Measurements from ENCODE around the gene CDT1.
"Not testable (repeated sequence)": the region's sequence is repeated elsewhere in the genome, so short reads cannot be mapped to it uniquely, and the experiment has no call there.

CDT1 gene

GRCh38 chr16:88771294-88771772 lies 32.3 kb upstream of the CDT1 start:
- no peaks in the 10 kb centered on the region for H3K36me3 ChIP-seq (ENCODE audit: control insufficient read depth, insufficient read depth, low read length)
- no peak overlapping the region for H2BK15ac ChIP-seq (replicated peaks; ENCODE audit: low read depth)
- H3K56ac ChIP-seq (ENCODE audit: low read length) = peak overlapping the region; percentile 25
- no peak overlapping the region for H4K5ac ChIP-seq (ENCODE audit: low read length)
- peaks cover 3% of the 10 kb centered on the region for H3K79me1 ChIP-seq (ENCODE audit: low read length)
- H3K79me2 ChIP-seq (ENCODE audit: control insufficient read depth, insufficient read depth, low read length) = peaks cover 5% of the 10 kb centered on the region
- no peak overlapping the region for H3K18ac ChIP-seq (ENCODE audit: low read length)
- peaks cover 17% of the 10 kb centered on the region for H3K4me1 ChIP-seq (ENCODE audit: control insufficient read depth, low read depth, low read length)
- no peak overlapping the region for H3K23ac ChIP-seq (ENCODE audit: low read length)
- no peak overlapping the region for H2AK5ac ChIP-seq (ENCODE audit: low read length)
- no peak overlapping the region for H2BK120ac ChIP-seq (ENCODE audit: low read depth, low read length)
- no peak overlapping the region for H3K27ac ChIP-seq (ENCODE audit: low read depth, low read length)
- no peak overlapping the region for H4K8ac ChIP-seq (ENCODE audit: low read depth, low read length)
- H3K9ac ChIP-seq (ENCODE audit: low read length) = no peak overlapping the region
- no peak overlapping the region for H3K4ac ChIP-seq (ENCODE audit: low read depth, low read length)
- no peak for DNase-seq
- H3K27me3 ChIP-seq (ENCODE audit: insufficient read depth, low read length, poor library complexity) = no peaks in the 10 kb centered on the region
- H3K4me2 ChIP-seq (ENCODE audit: low read length) = no peak overlapping the region
- WGBS (ENCODE audit: extremely low coverage, insufficient coverage, low lambda C conversion rate) = no CpG with 5 or more reads among the region's 19 CpGs
- H3K4me3 ChIP-seq (ENCODE audit: low read length) = no peak overlapping the region
- no peak overlapping the region for H2BK5ac ChIP-seq (ENCODE audit: low read length)

- H4K8ac ChIP-seq (ENCODE audit: low read depth, low read length); H3K23ac ChIP-seq (ENCODE audit: low read length); H3K9ac ChIP-seq (ENCODE audit: low read length); H3K79me1 ChIP-seq (ENCODE audit: low read length); H3K27me3 ChIP-seq (ENCODE audit: insufficient read depth, low read length, poor library complexity); H3K36me3 ChIP-seq (ENCODE audit: control insufficient read depth, insufficient read depth, low read length); H2BK5ac ChIP-seq (ENCODE audit: low read length); H4K5ac ChIP-seq (ENCODE audit: low read length); H3K4me3 ChIP-seq (ENCODE audit: low read length); H3K18ac ChIP-seq (ENCODE audit: low read length); H3K27ac ChIP-seq (ENCODE audit: low read depth, low read length); H3K4me2 ChIP-seq (ENCODE audit: low read length); H3K4ac ChIP-seq (ENCODE audit: low read depth, low read length); H2BK15ac ChIP-seq (replicated peaks; ENCODE audit: low read depth); H2BK120ac ChIP-seq (ENCODE audit: low read depth, low read length); H3K56ac ChIP-seq (ENCODE audit: low read length); H3K79me2 ChIP-seq (ENCODE audit: control insufficient read depth, insufficient read depth, low read length); DNase-seq; H2AK5ac ChIP-seq (ENCODE audit: low read length): not testable (repeated sequence)
- H3K4me1 ChIP-seq (ENCODE audit: control insufficient read depth, low read depth, low read length) = peaks cover 17% of the 10 kb centered on the region
- WGBS (ENCODE audit: extremely low coverage, insufficient coverage, low lambda C conversion rate) = no CpG with 5 or more reads among the region's 23 CpGs
Observed at GRCh38 chr16:88771781-88772180, 31.8 kb upstream of the CDT1 start.

- DNase-seq = peak; percentile 49
Observed at GRCh38 chr16:88772871-88773811, 30.4 kb upstream of the CDT1 start.

GRCh38 chr16:88773812-88774291 lies 29.7 kb upstream of the CDT1 start:
- WGBS (ENCODE audit: extremely low coverage, insufficient coverage, low lambda C conversion rate) = no CpG with 5 or more reads among the region's 12 CpGs
- Histone ChIP-seq H2BK120ac (ENCODE audit: low read depth, low read length) (no peak overlapping the region), H2AK5ac (ENCODE audit: low read length) (no peak overlapping the region), H3K9ac (ENCODE audit: low read length) (no peak overlapping the region), H3K36me3 (ENCODE audit: control insufficient read depth, insufficient read depth, low read length) (no peaks in the 10 kb centered on the region), H2BK5ac (ENCODE audit: low read length) (no peak overlapping the region), H3K79me2 (ENCODE audit: control insufficient read depth, insufficient read depth, low read length) (peaks cover 8% of the 10 kb centered on the region), H3K27me3 (ENCODE audit: insufficient read depth, low read length, poor library complexity) (no peaks in the 10 kb centered on the region), H3K4me1 (ENCODE audit: control insufficient read depth, low read depth, low read length) (peaks cover 17% of the 10 kb centered on the region), H4K5ac (ENCODE audit: low read length) (no peak overlapping the region), H2BK15ac (replicated peaks; ENCODE audit: low read depth) (no peak overlapping the region), H3K4me2 (ENCODE audit: low read length) (no peak overlapping the region), H3K56ac (ENCODE audit: low read length) (no peak overlapping the region), H3K18ac (ENCODE audit: low read length) (no peak overlapping the region), H3K27ac (ENCODE audit: low read depth, low read length) (no peak overlapping the region), H3K23ac (ENCODE audit: low read length) (no peak overlapping the region), H4K8ac (ENCODE audit: low read depth, low read length) (no peak overlapping the region), H3K4ac (ENCODE audit: low read depth, low read length) (no peak overlapping the region), H3K79me1 (ENCODE audit: low read length) (peaks cover 3% of the 10 kb centered on the region), H3K4me3 (ENCODE audit: low read length) (no peak overlapping the region)
- DNase-seq = peak; percentile 50

More at GRCh38 chr16:88772871-88773811, 30.4 kb upstream of the CDT1 start:
- Histone ChIP-seq H4K5ac (ENCODE audit: low read length) (no peak overlapping the region), H3K56ac (ENCODE audit: low read length) (no peak overlapping the region), H3K4me2 (ENCODE audit: low read length) (no peak overlapping the region), H2BK120ac (ENCODE audit: low read depth, low read length) (no peak overlapping the region), H3K4me1 (ENCODE audit: control insufficient read depth, low read depth, low read length) (peaks cover 17% of the 10 kb centered on the region), H3K36me3 (ENCODE audit: control insufficient read depth, insufficient read depth, low read length) (no peaks in the 10 kb centered on the region), H2BK5ac (ENCODE audit: low read length) (no peak overlapping the region), H3K9ac (ENCODE audit: low read length) (no peak overlapping the region), H3K27me3 (ENCODE audit: insufficient read depth, low read length, poor library complexity) (no peaks in the 10 kb centered on the region), H2BK15ac (replicated peaks; ENCODE audit: low read depth) (no peak overlapping the region), H3K79me2 (ENCODE audit: control insufficient read depth, insufficient read depth, low read length) (peaks cover 5% of the 10 kb centered on the region), H3K23ac (ENCODE audit: low read length) (no peak overlapping the region), H3K79me1 (ENCODE audit: low read length) (peaks cover 3% of the 10 kb centered on the region), H4K8ac (ENCODE audit: low read depth, low read length) (no peak overlapping the region), H2AK5ac (ENCODE audit: low read length) (no peak overlapping the region), H3K18ac (ENCODE audit: low read length) (no peak overlapping the region), H3K4me3 (ENCODE audit: low read length) (no peak overlapping the region), H3K4ac (ENCODE audit: low read depth, low read length) (no peak overlapping the region), H3K27ac (ENCODE audit: low read depth, low read length) (no peak overlapping the region)
- WGBS (ENCODE audit: extremely low coverage, insufficient coverage, low lambda C conversion rate) = no CpG with 5 or more reads among the region's 29 CpGs

- Histone ChIP-seq H3K9ac (ENCODE audit: low read length) (no peak overlapping the region), H3K36me3 (ENCODE audit: control insufficient read depth, insufficient read depth, low read length) (no peaks in the 10 kb centered on the region), H2BK15ac (replicated peaks; ENCODE audit: low read depth) (no peak overlapping the region), H3K79me1 (ENCODE audit: low read length) (no peaks in the 10 kb centered on the region), H3K18ac (ENCODE audit: low read length) (no peak overlapping the region), H2AK5ac (ENCODE audit: low read length) (no peak overlapping the region), H3K4me2 (ENCODE audit: low read length) (no peak overlapping the region), H3K4ac (ENCODE audit: low read depth, low read length) (no peak overlapping the region), H3K4me1 (ENCODE audit: control insufficient read depth, low read depth, low read length) (peaks cover 16% of the 10 kb centered on the region), H4K8ac (ENCODE audit: low read depth, low read length) (no peak overlapping the region), H3K79me2 (ENCODE audit: control insufficient read depth, insufficient read depth, low read length) (peaks cover 6% of the 10 kb centered on the region), H2BK120ac (ENCODE audit: low read depth, low read length) (no peak overlapping the region), H3K23ac (ENCODE audit: low read length) (no peak overlapping the region), H3K27ac (ENCODE audit: low read depth, low read length) (no peak overlapping the region), H3K56ac (ENCODE audit: low read length) (no peak overlapping the region), H3K4me3 (ENCODE audit: low read length) (no peak overlapping the region), H3K27me3 (ENCODE audit: insufficient read depth, low read length, poor library complexity) (no peaks in the 10 kb centered on the region), H4K5ac (ENCODE audit: low read length) (no peak overlapping the region), H2BK5ac (ENCODE audit: low read length) (no peak overlapping the region)
- DNase-seq = no peak
- WGBS (ENCODE audit: extremely low coverage, insufficient coverage, low lambda C conversion rate) = no CpG with 5 or more reads among the region's 32 CpGs
Observed at GRCh38 chr16:88774544-88775393, 28.8 kb upstream of the CDT1 start.
